ENCODE results near the gene CYP1A2.

The CYP1A2 gene

DNA sequence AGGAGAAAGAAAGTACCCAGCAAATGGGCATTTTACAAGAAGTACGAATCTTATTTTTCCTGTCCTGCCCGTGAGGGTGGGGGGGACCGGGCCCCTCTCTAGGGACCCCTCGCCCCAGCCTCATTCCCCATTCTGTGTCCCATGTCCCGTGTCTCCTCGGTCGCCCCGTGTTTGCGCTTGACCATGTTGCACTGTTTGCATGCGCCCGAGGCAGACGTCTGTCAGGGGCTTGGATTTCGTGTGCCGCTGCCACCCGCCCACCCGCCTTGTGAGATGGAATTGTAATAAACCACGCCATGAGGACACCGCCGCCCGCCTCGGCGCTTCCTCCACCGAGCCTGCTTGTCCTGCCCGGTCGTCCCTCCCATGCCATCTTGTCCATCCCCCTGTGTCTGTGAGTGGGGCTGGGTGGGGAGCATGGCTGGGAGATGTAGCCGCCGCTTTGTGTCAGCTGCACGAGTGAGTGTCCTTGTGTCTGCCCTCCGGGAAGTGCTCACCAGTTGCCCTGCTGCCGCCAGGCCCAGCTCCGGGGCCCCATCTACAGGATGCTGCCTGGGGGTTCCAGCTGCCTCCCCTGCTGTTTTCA is 54.3 kb downstream of the CYP1A2 start:
- TF ChIP-seq, protein P1, sequence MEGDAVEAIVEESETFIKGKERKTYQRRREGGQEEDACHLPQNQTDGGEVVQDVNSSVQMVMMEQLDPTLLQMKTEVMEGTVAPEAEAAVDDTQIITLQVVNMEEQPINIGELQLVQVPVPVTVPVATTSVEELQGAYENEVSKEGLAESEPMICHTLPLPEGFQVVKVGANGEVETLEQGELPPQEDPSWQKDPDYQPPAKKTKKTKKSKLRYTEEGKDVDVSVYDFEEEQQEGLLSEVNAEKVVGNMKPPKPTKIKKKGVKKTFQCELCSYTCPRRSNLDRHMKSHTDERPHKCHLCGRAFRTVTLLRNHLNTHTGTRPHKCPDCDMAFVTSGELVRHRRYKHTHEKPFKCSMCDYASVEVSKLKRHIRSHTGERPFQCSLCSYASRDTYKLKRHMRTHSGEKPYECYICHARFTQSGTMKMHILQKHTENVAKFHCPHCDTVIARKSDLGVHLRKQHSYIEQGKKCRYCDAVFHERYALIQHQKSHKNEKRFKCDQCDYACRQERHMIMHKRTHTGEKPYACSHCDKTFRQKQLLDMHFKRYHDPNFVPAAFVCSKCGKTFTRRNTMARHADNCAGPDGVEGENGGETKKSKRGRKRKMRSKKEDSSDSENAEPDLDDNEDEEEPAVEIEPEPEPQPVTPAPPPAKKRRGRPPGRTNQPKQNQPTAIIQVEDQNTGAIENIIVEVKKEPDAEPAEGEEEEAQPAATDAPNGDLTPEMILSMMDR (IDR thresholded peaks at IDR 0.05; ENCODE audit: extremely low read depth, insufficient read depth, missing control alignments): no peak
- in situ Hi-C loops (cut with MboI; ENCODE audit: low pct_unique_long_range_greater_than_20kb, low sequenced_read_pairs, unreplicated experiment): no loop called here
- DNase-seq (ENCODE audit: low spot score): no peak

DNA sequence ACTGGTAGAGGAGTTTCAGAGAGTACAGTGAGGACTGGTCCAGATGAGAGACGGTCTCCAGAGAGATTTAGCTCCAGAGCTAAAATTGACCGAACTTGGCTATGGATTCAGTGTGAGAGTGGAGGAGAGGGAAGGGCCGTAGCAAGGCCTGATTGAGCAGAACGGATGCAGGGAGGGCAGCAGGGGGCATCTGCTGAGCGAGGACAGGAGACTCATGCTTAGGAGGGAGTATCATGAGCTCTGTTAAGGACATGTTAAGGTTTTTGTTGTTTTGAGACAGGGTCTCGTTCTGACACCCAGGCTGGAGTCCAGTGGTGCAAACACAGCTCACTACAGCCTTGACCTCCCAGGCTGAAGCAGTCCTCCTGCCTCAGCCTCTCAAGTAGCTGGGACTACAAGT is 56.3 kb downstream of the CYP1A2 start:
- in situ Hi-C loops (cut with MboI; ENCODE audit: low pct_unique_long_range_greater_than_20kb, low sequenced_read_pairs, unreplicated experiment): no loop called here
- TF ChIP-seq, protein P1 (IDR thresholded peaks at IDR 0.05; ENCODE audit: extremely low read depth, insufficient read depth, missing control alignments): no peak
- no peak for DNase-seq (ENCODE audit: low spot score)
